HEK293 (cell line): ENCODE measurements around the gene PVALEF.

Experiments used
- CTCF ChIA-PET: fragments of 350-600 bp; formaldehyde crosslinking; extraction: SDS; loops from one replicate; lab custom pipeline; 2021; ENCODE audit warnings: antibody characterized with exemption; lab: Yijun Ruan, JAX
- POLR2A ChIA-PET: fragments of 300-600 bp; formaldehyde crosslinking; extraction: SDS; loops from one replicate; lab custom pipeline; 2020; ENCODE audit warnings: antibody characterized with exemption, inconsistent platforms; lab: Yijun Ruan, JAX
- H3K27ac ChIP-seq: fragments of 200-500 bp; sonication (Bioruptor generic); 2 replicates; pipeline ENCODE4 v1.5.1; 2014; ENCODE audit warnings: low read depth, low read length, control low read depth, inconsistent platforms; ENCODE audit errors: extremely low read depth
- H3K36me3 ChIP-seq, 2 experiments: fragments of 200-500 bp in 1 of 2; sonication (Bioruptor generic) in 1 of 2; 1 replicate in 1 of 2; 2 replicates in 1 of 2; pipeline ENCODE4 v1.5.1; 2014 to 2017; ENCODE audit warnings: inconsistent platforms in 2 of 2, low read length in 2 of 2; ENCODE audit not compliant: control insufficient read depth in 2 of 2, insufficient read depth in 1 of 2
- H3K4me1 ChIP-seq: fragments of 200-500 bp; sonication (Bioruptor generic); 2 replicates; pipeline ENCODE4 v1.5.1; 2014; ENCODE audit warnings: mild to moderate bottlenecking, low read length, inconsistent platforms; ENCODE audit not compliant: control insufficient read depth, insufficient read depth
- H3K4me3 ChIP-seq: 2 replicates; pipeline ENCODE4 v1.5.1; 2011; ENCODE audit warnings: low read depth, mild to moderate bottlenecking, control low read depth, low read length, moderate library complexity
- H3K9me3 ChIP-seq: fragments of 200-500 bp; sonication (Bioruptor generic); 2 replicates; pipeline ENCODE4 v1.5.1; 2014; ENCODE audit warnings: low read depth, low read length, inconsistent platforms; ENCODE audit not compliant: control insufficient read depth, insufficient read depth
- GFI1B ChIP-seq: fragments of 450-650 bp; formaldehyde crosslinking; IDR thresholded peaks from 2 replicates; pipeline ENCODE4 v1.5.1; 2016; ENCODE audit warnings: missing biosample characterization, missing genetic modification characterization
- HOXC10 ChIP-seq: sonication (generic); formaldehyde crosslinking; IDR thresholded peaks from 2 replicates; pipeline ENCODE4 v1.8.1; 2023; ENCODE audit warnings: mild to moderate bottlenecking, missing genetic modification reagents
- KLF9 ChIP-seq: fragments of 450-650 bp; formaldehyde crosslinking; IDR thresholded peaks from 2 replicates; pipeline ENCODE4 v1.5.1; 2016; ENCODE audit warnings: missing biosample characterization, missing genetic modification characterization, low read depth
- MEIS1 ChIP-seq: sonication (generic); formaldehyde crosslinking; IDR thresholded peaks from 2 replicates; pipeline ENCODE4 v1.8.1; 2022; ENCODE audit warnings: missing genetic modification reagents, mild to moderate bottlenecking, borderline replicate concordance
- OSR2 ChIP-seq: fragments of 450-650 bp; formaldehyde crosslinking; IDR thresholded peaks from 2 replicates; pipeline ENCODE4 v1.5.1; 2016; ENCODE audit warnings: missing biosample characterization, missing genetic modification characterization
- PBX3 ChIP-seq: sonication (generic); formaldehyde crosslinking; IDR thresholded peaks from 2 replicates; pipeline ENCODE4 v1.8.1; 2022; ENCODE audit warnings: mild to moderate bottlenecking, moderate library complexity, missing genetic modification reagents
- PRDM1 ChIP-seq: fragments of 450-650 bp; formaldehyde crosslinking; IDR thresholded peaks from 2 replicates; pipeline ENCODE4; 2016; ENCODE audit warnings: missing biosample characterization, missing genetic modification characterization
- SCRT2 ChIP-seq: fragments of 450-650 bp; formaldehyde crosslinking; IDR thresholded peaks from 2 replicates; pipeline ENCODE4 v1.5.1; 2016; ENCODE audit warnings: missing biosample characterization, missing genetic modification characterization
- SP3 ChIP-seq: fragments of 450-650 bp; formaldehyde crosslinking; IDR thresholded peaks from 2 replicates; pipeline ENCODE4 v1.5.1; 2016; ENCODE audit warnings: missing biosample characterization, missing genetic modification characterization
- TCF7L2 ChIP-seq: IDR thresholded peaks from 2 replicates; pipeline ENCODE4 v1.6.1; 2011; ENCODE audit warnings: low read depth, mild to moderate bottlenecking, inconsistent platforms, low read length, moderate library complexity, borderline replicate concordance
- ZBTB21 ChIP-seq: fragments of 450-650 bp; formaldehyde crosslinking; IDR thresholded peaks from 2 replicates; pipeline ENCODE4 v1.5.1; 2017; ENCODE audit warnings: missing biosample characterization, missing genetic modification characterization
- ZBTB8A ChIP-seq: fragments of 450-650 bp; formaldehyde crosslinking; IDR thresholded peaks from 2 replicates; pipeline ENCODE4 v1.5.1; 2016; ENCODE audit warnings: missing biosample characterization, missing genetic modification characterization
- ZEB2 ChIP-seq: fragments of 450-650 bp; formaldehyde crosslinking; IDR thresholded peaks from 2 replicates; pipeline ENCODE4 v1.5.1; 2016; ENCODE audit warnings: missing biosample characterization, missing genetic modification characterization
- ZNF112 ChIP-seq: fragments of 450-650 bp; formaldehyde crosslinking; IDR thresholded peaks from 2 replicates; pipeline ENCODE4 v1.5.0; 2017; ENCODE audit warnings: missing biosample characterization, missing genetic modification characterization
- ZNF114 ChIP-seq: fragments of 450-650 bp; formaldehyde crosslinking; IDR thresholded peaks from 2 replicates; pipeline ENCODE4 v1.5.0; 2017; ENCODE audit warnings: missing biosample characterization, missing genetic modification characterization
- ZNF157 ChIP-seq: fragments of 450-650 bp; formaldehyde crosslinking; IDR thresholded peaks from 2 replicates; pipeline ENCODE4 v1.5.1; 2016; ENCODE audit warnings: missing biosample characterization, missing genetic modification characterization
- ZNF174 ChIP-seq: fragments of 450-650 bp; formaldehyde crosslinking; IDR thresholded peaks from 2 replicates; pipeline ENCODE4 v1.5.0; 2017; ENCODE audit warnings: missing biosample characterization, mild to moderate bottlenecking, missing genetic modification characterization
- ZNF19 ChIP-seq: fragments of 450-650 bp; formaldehyde crosslinking; IDR thresholded peaks from 2 replicates; pipeline ENCODE4; 2016; ENCODE audit warnings: missing biosample characterization, missing genetic modification characterization, low read depth
- ZNF23 ChIP-seq: fragments of 450-650 bp; formaldehyde crosslinking; IDR thresholded peaks from 2 replicates; pipeline ENCODE4 v1.5.1; 2016; ENCODE audit warnings: missing biosample characterization, missing genetic modification characterization, borderline replicate concordance
- ZNF292 ChIP-seq: fragments of 450-650 bp; formaldehyde crosslinking; IDR thresholded peaks from 2 replicates; pipeline ENCODE4 v1.5.1; 2016; ENCODE audit warnings: low read depth, missing biosample characterization, missing genetic modification characterization, borderline replicate concordance
- ZNF391 ChIP-seq: fragments of 450-650 bp; formaldehyde crosslinking; IDR thresholded peaks from 2 replicates; pipeline ENCODE4 v1.5.1; 2016; ENCODE audit warnings: low read depth, missing biosample characterization, missing genetic modification characterization, borderline replicate concordance
- ZNF514 ChIP-seq: fragments of 450-650 bp; formaldehyde crosslinking; IDR thresholded peaks from 2 replicates; pipeline ENCODE4 v1.5.1; 2016; ENCODE audit warnings: missing biosample characterization, missing genetic modification characterization
- ZNF624 ChIP-seq: fragments of 450-650 bp; formaldehyde crosslinking; IDR thresholded peaks from 2 replicates; pipeline ENCODE4 v1.5.1; 2017; ENCODE audit warnings: missing biosample characterization, missing genetic modification characterization
- ZNF629 ChIP-seq: fragments of 450-650 bp; formaldehyde crosslinking; IDR thresholded peaks from 2 replicates; pipeline ENCODE4 v1.5.1; 2017; ENCODE audit warnings: missing biosample characterization, missing genetic modification characterization
- ZNF654 ChIP-seq: fragments of 450-650 bp; formaldehyde crosslinking; IDR thresholded peaks from 2 replicates; pipeline ENCODE4 v1.5.1; 2016; ENCODE audit warnings: low read depth, missing biosample characterization, missing genetic modification characterization
- ZNF701 ChIP-seq: fragments of 450-650 bp; formaldehyde crosslinking; IDR thresholded peaks from 2 replicates; pipeline ENCODE4 v1.5.1; 2016; ENCODE audit warnings: missing biosample characterization, missing genetic modification characterization
- ZNF843 ChIP-seq: fragments of 450-650 bp; formaldehyde crosslinking; IDR thresholded peaks from 2 replicates; pipeline ENCODE4 v1.5.1; 2016; ENCODE audit warnings: missing biosample characterization, missing genetic modification characterization
- TF ChIP-seq, protein P1 (sequence below): fragments of 450-650 bp; formaldehyde crosslinking; IDR thresholded peaks from 2 replicates; pipeline ENCODE4 v1.5.1; 2016; ENCODE audit warnings: missing biosample characterization, missing genetic modification characterization
- TF ChIP-seq, protein P2 (sequence below): fragments of 450-650 bp; formaldehyde crosslinking; IDR thresholded peaks from 2 replicates; pipeline ENCODE4 v1.5.1; 2016; ENCODE audit warnings: missing biosample characterization, missing genetic modification characterization

PVALEF gene

DNA sequence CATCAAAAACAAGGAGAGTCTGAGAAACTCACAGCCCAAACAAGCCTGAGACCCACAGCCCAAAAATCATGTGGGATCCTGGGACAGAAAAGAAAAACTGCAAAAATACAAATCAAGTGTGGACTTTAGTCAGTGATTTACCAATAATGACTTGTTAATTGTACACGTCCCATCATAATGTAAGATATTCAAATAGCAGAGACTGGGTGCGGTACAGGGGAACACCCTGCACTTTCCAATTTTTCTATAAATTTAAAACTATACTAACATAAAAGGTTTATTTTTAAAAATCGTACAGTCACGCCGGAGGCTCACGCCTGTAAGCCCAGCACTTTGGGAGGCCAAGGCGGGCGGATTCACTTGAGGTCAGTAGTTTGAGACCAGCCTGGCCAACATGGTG, 48.7 kb downstream of the PVALEF start:
- Histone ChIP-seq H3K36me3 (peaks cover 0 to 32% of the 10 kb centered on the region in 2 experiments; a peak in 2 of 3 replicates), H3K27ac (no peak overlapping the region), H3K4me3 (no peak overlapping the region), H3K4me1 (no peaks in the 10 kb centered on the region), H3K9me3 (no peaks in the 10 kb centered on the region)
- TF ChIP-seq ZNF654 (no peak), ZNF629 (tag by site-specific recombination) (no peak), ZNF23 (no peak), ZNF292 (no peak), ZNF174 (tag by site-specific recombination) (no peak), GFI1B (no peak), KLF9 (tag by site-specific recombination) (no peak), ZNF514 (tag by site-specific recombination) (no peak), ZNF843 (tag by site-specific recombination) (no peak), ZBTB8A (no peak)
- TF ChIP-seq, protein P1, sequence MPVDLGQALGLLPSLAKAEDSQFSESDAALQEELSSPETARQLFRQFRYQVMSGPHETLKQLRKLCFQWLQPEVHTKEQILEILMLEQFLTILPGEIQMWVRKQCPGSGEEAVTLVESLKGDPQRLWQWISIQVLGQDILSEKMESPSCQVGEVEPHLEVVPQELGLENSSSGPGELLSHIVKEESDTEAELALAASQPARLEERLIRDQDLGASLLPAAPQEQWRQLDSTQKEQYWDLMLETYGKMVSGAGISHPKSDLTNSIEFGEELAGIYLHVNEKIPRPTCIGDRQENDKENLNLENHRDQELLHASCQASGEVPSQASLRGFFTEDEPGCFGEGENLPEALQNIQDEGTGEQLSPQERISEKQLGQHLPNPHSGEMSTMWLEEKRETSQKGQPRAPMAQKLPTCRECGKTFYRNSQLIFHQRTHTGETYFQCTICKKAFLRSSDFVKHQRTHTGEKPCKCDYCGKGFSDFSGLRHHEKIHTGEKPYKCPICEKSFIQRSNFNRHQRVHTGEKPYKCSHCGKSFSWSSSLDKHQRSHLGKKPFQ (tag by site-specific recombination) = no peak
- POLR2A ChIA-PET = interaction anchor here (0.6 kb wide), 1 partner anchor 9 kb away, joined by 4 read pairs; the partner anchor contains the start of gene CEP131
- CTCF ChIA-PET = interaction anchor here (0.7 kb wide), 1 partner anchor 24 kb away, joined by 3 read pairs; no protein-coding TSS in a partner anchor

- H3K4me3 ChIP-seq = no peak overlapping the region
- no peaks in the 10 kb centered on the region for H3K9me3 ChIP-seq
- POLR2A ChIA-PET = interaction anchor here (1.7 kb wide), 1 partner anchor 22 kb away, joined by 4 read pairs; the partner anchor contains the start of genes NDUFAF8 and TEPSIN
- peaks cover 9% of the 10 kb centered on the region for H3K4me1 ChIP-seq
- TF ChIP-seq OSR2 (tag by site-specific recombination) (no peak), ZEB2 (tag by site-specific recombination) (no peak), ZNF701 (tag by site-specific recombination) (no peak), ZNF391 (tag by site-specific recombination) (no peak), HOXC10 (CRISPR knock-in tag) (no peak), ZBTB21 (tag by site-specific recombination) (no peak), ZNF114 (tag by site-specific recombination) (no peak), PBX3 (CRISPR knock-in tag) (no peak), ZNF624 (tag by site-specific recombination) (no peak), ZNF292 (no peak), TCF7L2 (no peak), SP3 (tag by site-specific recombination) (no peak), MEIS1 (CRISPR knock-in tag) (no peak), SCRT2 (tag by site-specific recombination) (no peak), PRDM1 (tag by site-specific recombination) (no peak), ZNF112 (tag by site-specific recombination) (no peak), ZNF19 (tag by site-specific recombination) (no peak), ZNF157 (tag by site-specific recombination) (no peak)
- TF ChIP-seq, protein P2, sequence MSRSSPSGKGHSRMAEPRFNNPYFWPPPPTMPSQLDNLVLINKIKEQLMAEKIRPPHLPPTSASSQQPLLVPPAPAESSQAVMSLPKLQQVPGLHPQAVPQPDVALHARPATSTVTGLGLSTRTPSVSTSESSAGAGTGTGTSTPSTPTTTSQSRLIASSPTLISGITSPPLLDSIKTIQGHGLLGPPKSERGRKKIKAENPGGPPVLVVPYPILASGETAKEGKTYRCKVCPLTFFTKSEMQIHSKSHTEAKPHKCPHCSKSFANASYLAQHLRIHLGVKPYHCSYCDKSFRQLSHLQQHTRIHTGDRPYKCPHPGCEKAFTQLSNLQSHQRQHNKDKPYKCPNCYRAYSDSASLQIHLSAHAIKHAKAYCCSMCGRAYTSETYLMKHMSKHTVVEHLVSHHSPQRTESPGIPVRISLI (tag by site-specific recombination) = no peak
- peaks cover 0 to 41% of the 10 kb centered on the region in 2 experiments; a peak in 2 of 3 replicates for H3K36me3 ChIP-seq
- no peak overlapping the region for H3K27ac ChIP-seq
- CTCF ChIA-PET = no interaction called here
Observed at GRCh38 chr17:81217491-81217890, 52.2 kb downstream of the PVALEF start.
